ENCODE data around the gene GDNF.
"Not testable (repeated sequence)": the region's sequence is repeated elsewhere in the genome, so short reads cannot be mapped to it uniquely, and the experiment has no call there.

The GDNF gene

DNA sequence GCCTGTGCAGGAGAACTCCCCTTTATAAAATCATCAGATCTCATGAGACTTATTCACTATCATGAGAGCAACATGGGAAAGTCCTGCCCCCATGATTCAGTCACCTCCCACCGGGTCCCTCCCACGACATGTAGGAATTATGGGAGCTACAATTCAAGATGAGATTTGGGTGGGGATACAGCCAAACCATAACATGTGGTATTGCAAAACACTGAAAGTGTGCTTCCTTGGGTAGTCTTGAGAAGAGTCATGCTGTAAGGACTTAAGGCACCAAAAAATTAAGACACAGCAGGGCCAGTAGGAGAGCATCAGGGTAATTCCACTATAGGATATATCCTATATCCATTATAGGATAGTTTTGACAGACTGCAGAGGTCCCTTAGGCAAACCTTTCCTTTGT is 29.4 kb upstream of the GDNF start:
- no peaks in the 10 kb centered on the region for H3K27me3 Mint-ChIP-seq (ENCODE audit: low read depth, poor library complexity)
- H3K9me3 Mint-ChIP-seq = peaks cover 8% of the 10 kb centered on the region
- no peak overlapping the region for H3K27ac Mint-ChIP-seq
- TF ChIP-seq, protein P1, sequence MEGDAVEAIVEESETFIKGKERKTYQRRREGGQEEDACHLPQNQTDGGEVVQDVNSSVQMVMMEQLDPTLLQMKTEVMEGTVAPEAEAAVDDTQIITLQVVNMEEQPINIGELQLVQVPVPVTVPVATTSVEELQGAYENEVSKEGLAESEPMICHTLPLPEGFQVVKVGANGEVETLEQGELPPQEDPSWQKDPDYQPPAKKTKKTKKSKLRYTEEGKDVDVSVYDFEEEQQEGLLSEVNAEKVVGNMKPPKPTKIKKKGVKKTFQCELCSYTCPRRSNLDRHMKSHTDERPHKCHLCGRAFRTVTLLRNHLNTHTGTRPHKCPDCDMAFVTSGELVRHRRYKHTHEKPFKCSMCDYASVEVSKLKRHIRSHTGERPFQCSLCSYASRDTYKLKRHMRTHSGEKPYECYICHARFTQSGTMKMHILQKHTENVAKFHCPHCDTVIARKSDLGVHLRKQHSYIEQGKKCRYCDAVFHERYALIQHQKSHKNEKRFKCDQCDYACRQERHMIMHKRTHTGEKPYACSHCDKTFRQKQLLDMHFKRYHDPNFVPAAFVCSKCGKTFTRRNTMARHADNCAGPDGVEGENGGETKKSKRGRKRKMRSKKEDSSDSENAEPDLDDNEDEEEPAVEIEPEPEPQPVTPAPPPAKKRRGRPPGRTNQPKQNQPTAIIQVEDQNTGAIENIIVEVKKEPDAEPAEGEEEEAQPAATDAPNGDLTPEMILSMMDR (IDR thresholded peaks at IDR 0.05) = no peak
- H3K4me1 Mint-ChIP-seq = peaks cover 5% of the 10 kb centered on the region
- DNase-seq = no peak
- H3K4me3 Mint-ChIP-seq = no peak overlapping the region
- H3K36me3 Mint-ChIP-seq (ENCODE audit: low read depth) = peaks cover 56% of the 10 kb centered on the region

GRCh38 chr5:37867654-37868053 is 27.8 kb upstream of the GDNF start:
- Mint-ChIP-seq H3K4me1 (peaks cover 5% of the 10 kb centered on the region), H3K9me3 (peaks cover 8% of the 10 kb centered on the region), H3K4me3 (no peak overlapping the region), H3K27me3 (ENCODE audit: low read depth, poor library complexity) (no peaks in the 10 kb centered on the region), H3K36me3 (ENCODE audit: low read depth) (peaks cover 66% of the 10 kb centered on the region), H3K27ac (no peak overlapping the region)
- no peak for DNase-seq
- TF ChIP-seq, protein P1 (IDR thresholded peaks at IDR 0.05) = no peak

DNA sequence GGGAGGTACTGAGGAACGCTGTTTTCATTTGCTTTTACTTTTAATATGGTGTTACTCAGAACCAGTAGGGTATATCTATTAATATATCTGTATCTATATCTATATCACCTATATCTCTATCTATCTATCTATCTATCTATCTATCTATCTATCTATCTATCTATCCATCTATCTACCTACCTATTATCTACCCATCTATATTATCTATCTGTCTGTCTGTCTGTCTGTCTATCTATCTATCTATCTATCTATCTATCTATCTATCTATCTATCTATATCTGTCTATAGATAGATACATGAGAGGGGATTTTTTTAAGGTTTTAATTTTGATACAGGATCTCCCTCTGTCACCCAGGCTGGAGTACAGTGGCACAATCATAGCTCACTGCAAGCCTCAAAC is 23.1 kb upstream of the GDNF start:
- not testable (repeated sequence) for H3K27me3 Mint-ChIP-seq (ENCODE audit: low read depth, poor library complexity); H3K4me3 Mint-ChIP-seq; H3K4me1 Mint-ChIP-seq; H3K9me3 Mint-ChIP-seq; DNase-seq; H3K27ac Mint-ChIP-seq
- peaks cover 46% of the 10 kb centered on the region for H3K36me3 Mint-ChIP-seq (ENCODE audit: low read depth)

DNA sequence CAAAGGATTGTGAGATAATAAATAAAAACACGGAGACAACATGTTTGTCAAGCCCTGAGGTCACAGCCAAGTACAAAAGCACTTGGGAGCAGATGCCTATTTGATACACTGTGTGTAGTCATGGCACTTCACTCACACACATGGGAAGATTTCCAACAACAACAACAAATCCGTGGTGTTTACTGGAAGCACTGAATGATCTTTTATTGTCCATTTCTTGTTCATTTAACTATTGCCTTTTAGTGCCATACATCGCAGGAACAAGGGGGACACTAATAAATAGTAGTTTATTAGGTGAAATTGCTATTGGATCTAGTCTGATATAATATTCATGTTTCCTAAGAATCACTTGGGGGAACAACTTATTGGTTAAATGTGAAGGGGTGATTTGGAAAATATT is 20.4 kb upstream of the GDNF start:
- peaks cover 5% of the 10 kb centered on the region for H3K9me3 Mint-ChIP-seq
- TF ChIP-seq, protein P1 (IDR thresholded peaks at IDR 0.05) = no peak
- no peak overlapping the region for H3K27ac Mint-ChIP-seq
- peaks cover 19% of the 10 kb centered on the region for H3K4me1 Mint-ChIP-seq
- no peak for DNase-seq
- peaks cover 28% of the 10 kb centered on the region for H3K36me3 Mint-ChIP-seq (ENCODE audit: low read depth)
- no peak overlapping the region for H3K4me3 Mint-ChIP-seq
- peaks cover 7% of the 10 kb centered on the region for H3K27me3 Mint-ChIP-seq (ENCODE audit: low read depth, poor library complexity)

GRCh38 chr5:37859805-37860204 is 20.0 kb upstream of the GDNF start:
- H3K4me3 Mint-ChIP-seq = no peak overlapping the region
- H3K27ac Mint-ChIP-seq = no peak overlapping the region
- DNase-seq = no peak
- H3K9me3 Mint-ChIP-seq = peaks cover 9% of the 10 kb centered on the region
- H3K4me1 Mint-ChIP-seq = peaks cover 19% of the 10 kb centered on the region
- H3K27me3 Mint-ChIP-seq (ENCODE audit: low read depth, poor library complexity) = peaks cover 7% of the 10 kb centered on the region
- peaks cover 28% of the 10 kb centered on the region for H3K36me3 Mint-ChIP-seq (ENCODE audit: low read depth)
- TF ChIP-seq, protein P1 (IDR thresholded peaks at IDR 0.05) = no peak

DNA sequence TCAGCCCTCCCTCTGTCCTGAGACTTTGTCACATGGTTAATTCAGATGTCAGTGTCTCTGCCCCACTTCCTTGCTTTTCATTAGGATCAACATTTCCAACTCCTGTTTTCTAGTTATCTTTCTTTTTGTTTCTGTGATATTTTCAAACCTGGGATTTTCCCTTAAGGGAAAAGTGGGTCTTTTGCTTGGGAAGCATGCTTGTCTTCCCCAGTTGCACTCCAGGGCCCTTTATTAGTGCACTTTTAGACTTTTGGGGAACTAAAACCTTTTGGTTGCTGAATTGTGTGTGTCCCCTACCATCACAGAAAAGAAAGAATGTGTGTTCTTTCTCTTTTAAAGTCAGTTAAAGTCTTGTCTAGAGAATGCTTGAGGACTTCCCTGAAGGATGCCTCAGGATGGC is 18.4 kb upstream of the GDNF start:
- Mint-ChIP-seq H3K27ac (no peak overlapping the region), H3K36me3 (ENCODE audit: low read depth) (peaks cover 30% of the 10 kb centered on the region), H3K27me3 (ENCODE audit: low read depth, poor library complexity) (peaks cover 7% of the 10 kb centered on the region), H3K4me1 (peaks cover 19% of the 10 kb centered on the region), H3K9me3 (peaks cover 19% of the 10 kb centered on the region), H3K4me3 (no peak overlapping the region)
- TF ChIP-seq, protein P1 (IDR thresholded peaks at IDR 0.05) = no peak
- DNase-seq = no peak

Data from nephron progenitor cell (in vitro differentiated cells).